Adrenal gland (tissue), 5 donors: ENCODE measurements around the gene RPTOR.

ENCODE experiments used
- POLR2A ChIP-seq, 2 donors: fragments of 450-650 bp; IDR thresholded peaks; one replicate each; pipeline ENCODE4 v1.6.1; 2017; ENCODE audit warnings: antibody characterized with exemption in 2 of 2, mild to moderate bottlenecking in 2 of 2, moderate library complexity in 1 of 2
- TF ChIP-seq, protein P1 (sequence below), 6 experiments: fragments of 450-650 bp in 4 of 6; fragments of 200-600 bp in 2 of 6; sonication (generic) in 1 of 6; IDR thresholded peaks; 1 replicate in 5 of 6; 2 replicates in 1 of 6; pipeline versions ENCODE4 v1.5.1 to v1.8.0; 2016 to 2021; ENCODE audit warnings: antibody characterized with exemption in 6 of 6, mild to moderate bottlenecking in 2 of 6, moderate library complexity in 1 of 6
- donor health status: DM: no; HTN: no; CAD: no.

DNA sequence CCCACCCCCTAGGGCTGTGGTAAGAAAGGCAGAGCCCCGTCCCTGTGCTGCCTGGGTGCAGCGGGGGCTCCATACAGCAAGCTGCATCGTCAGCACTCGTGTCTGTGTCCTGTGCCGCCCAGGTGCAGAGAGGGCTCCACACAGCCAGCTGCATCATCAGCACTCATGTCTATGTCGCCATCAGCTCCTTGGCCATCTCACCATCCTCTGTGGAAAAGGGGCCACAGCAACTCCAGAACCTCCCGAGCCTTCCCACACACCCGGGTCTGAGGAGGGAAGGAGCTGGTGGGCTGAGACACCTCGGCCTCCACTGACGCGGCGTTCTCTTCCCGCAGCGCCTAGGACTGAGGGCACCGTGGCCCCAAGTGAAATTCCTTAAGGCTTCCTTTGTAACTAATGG is 374.1 kb downstream of the RPTOR start:
- TF ChIP-seq, protein P1, sequence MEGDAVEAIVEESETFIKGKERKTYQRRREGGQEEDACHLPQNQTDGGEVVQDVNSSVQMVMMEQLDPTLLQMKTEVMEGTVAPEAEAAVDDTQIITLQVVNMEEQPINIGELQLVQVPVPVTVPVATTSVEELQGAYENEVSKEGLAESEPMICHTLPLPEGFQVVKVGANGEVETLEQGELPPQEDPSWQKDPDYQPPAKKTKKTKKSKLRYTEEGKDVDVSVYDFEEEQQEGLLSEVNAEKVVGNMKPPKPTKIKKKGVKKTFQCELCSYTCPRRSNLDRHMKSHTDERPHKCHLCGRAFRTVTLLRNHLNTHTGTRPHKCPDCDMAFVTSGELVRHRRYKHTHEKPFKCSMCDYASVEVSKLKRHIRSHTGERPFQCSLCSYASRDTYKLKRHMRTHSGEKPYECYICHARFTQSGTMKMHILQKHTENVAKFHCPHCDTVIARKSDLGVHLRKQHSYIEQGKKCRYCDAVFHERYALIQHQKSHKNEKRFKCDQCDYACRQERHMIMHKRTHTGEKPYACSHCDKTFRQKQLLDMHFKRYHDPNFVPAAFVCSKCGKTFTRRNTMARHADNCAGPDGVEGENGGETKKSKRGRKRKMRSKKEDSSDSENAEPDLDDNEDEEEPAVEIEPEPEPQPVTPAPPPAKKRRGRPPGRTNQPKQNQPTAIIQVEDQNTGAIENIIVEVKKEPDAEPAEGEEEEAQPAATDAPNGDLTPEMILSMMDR (IDR thresholded peaks at IDR 0.05): no peak
- TF ChIP-seq POLR2A (IDR thresholded peaks at IDR 0.05): no peak
